ENCODE measurements around the gene CENPI.
"Not testable (repeated sequence)": the region's sequence is repeated elsewhere in the genome, so short reads cannot be mapped to it uniquely, and the experiment has no call there.

The CENPI gene, protein sequence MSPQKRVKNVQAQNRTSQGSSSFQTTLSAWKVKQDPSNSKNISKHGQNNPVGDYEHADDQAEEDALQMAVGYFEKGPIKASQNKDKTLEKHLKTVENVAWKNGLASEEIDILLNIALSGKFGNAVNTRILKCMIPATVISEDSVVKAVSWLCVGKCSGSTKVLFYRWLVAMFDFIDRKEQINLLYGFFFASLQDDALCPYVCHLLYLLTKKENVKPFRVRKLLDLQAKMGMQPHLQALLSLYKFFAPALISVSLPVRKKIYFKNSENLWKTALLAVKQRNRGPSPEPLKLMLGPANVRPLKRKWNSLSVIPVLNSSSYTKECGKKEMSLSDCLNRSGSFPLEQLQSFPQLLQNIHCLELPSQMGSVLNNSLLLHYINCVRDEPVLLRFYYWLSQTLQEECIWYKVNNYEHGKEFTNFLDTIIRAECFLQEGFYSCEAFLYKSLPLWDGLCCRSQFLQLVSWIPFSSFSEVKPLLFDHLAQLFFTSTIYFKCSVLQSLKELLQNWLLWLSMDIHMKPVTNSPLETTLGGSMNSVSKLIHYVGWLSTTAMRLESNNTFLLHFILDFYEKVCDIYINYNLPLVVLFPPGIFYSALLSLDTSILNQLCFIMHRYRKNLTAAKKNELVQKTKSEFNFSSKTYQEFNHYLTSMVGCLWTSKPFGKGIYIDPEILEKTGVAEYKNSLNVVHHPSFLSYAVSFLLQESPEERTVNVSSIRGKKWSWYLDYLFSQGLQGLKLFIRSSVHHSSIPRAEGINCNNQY

DNA sequence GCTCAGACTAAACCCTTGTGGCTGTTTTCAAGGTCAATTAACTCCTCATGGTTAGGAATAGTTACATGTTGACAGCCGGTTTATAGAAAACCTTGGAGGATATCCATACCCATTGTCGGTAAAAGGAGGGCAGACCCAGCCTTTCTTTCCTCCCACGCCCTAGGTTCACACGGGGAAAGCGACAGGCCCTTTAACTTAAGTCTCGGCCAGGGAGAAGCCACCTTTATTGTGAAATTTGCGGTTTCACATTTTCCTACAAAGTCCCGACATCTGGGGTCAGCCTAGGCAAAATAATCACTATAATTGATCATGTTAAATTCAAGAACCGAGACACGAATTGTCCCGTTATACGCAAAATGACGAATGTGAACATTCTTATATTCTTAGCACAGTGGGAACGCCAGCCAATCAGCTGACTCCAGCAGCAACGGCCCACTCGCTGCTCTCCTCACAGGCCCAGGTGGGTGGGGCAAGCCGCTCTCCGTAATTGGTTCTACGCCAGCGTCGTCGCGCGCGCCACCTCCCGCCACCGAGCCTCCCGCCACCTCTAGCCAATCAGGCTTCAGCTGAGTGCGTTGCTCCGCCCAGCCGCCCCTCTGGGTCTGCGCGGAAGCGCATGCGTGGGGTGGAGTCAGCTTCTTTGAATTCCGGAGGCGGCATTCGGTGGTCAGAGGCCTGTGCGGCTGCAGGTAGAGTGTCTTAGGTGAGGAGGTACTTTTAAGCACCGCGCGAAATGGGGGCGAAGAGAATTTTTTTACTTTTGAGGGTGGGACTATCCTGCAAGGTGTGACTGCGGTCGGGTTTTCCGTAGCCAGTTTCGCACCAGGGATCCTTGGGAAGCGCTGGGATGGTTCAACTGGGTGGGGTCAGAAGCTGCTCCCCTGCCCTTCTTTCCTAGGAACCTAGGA lies at the start of gene CENPI:
Gene CENPI (plus strand): TSS at position 659 of the 908 bp plus-strand sequence. CDS start 2,867 bp downstream, outside the sequence.
- peak; percentile 92 for DNase-seq (ENCODE audit: low spot score)

DNA sequence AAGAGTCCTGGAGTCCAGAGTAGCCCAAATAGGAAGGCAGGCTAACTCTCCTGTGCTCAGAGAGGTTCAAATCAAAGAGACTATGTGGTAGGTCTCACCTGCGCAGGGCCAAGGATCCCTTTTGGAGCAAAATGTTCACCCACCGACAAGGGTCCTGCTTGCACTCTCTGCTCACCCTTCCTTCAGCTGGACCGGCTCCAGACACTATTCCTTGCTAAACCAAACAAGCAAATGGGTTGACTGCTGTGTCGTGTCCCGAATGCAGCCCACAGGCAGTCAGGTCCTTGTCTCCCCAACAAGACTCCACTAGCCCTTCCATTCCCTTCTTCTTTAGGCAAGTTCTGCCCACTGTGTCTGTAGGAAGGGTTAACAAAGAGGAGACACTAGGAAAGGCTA lies 46.9 kb upstream of the CENPI start:
- DNase-seq (ENCODE audit: low spot score): no peak

DNA sequence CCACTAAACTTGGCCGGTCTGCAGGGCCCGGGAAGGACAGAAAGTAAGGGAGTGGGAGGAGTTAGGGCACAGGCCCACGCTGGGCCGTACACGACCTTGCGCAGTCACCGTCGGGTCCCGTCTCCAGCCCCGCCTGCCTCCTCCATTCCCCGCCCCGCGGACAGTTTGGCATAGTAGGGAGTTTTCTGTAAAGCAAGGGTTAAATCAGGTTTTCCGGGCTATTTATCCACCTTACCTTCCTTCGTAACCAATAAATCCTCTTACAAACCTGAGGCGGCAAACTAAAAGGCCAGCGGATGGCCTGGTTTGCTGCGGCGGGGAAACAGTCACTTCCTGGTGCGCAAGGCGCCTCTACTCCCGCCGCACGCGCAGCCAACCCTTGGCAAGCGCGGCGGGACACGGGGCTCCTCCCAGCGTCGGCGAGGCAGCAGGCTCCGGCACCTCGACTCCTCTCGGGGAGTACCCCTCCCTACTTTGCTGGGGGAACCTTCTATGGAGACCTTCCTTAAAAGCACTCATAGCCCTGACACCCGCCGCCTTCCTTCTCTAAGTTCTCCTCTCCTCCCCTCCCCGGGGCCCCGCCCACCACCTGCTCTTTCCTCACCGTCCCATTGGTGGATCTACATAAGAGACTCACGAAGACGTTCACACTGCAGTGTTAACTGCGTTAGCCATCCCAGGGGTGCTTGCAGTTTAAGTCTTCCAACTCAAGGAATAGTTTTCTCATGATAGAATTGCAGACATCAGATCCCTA lies 46.3 kb upstream of the CENPI start, which contains the start of gene TRMT2B:
Gene TRMT2B (minus strand): TSS at position 563 of the 754 bp plus-strand sequence. CDS start 9,822 bp downstream, outside the sequence.
- DNase-seq (ENCODE audit: low spot score): peak; percentile 70

DNA sequence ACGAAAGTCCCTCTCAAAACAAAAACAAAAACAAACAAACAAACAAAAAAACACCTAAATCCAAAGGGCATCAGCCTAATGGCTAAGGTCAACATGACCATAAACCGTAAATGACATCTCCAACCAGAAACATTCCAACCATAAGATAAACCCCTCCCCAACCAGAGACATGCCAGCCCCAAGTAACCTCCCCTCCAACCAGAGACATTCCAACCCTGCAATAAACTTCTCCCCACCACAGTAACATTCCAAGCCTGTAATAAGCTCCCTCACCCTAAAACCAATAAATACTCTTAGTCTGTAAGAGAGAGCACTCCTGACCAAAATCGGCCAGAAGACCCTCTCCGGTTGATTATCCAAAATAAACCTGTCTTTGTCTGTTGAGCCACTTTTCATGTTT lies 41.5 kb upstream of the CENPI start:
- DNase-seq (ENCODE audit: low spot score): not testable (repeated sequence)

DNA sequence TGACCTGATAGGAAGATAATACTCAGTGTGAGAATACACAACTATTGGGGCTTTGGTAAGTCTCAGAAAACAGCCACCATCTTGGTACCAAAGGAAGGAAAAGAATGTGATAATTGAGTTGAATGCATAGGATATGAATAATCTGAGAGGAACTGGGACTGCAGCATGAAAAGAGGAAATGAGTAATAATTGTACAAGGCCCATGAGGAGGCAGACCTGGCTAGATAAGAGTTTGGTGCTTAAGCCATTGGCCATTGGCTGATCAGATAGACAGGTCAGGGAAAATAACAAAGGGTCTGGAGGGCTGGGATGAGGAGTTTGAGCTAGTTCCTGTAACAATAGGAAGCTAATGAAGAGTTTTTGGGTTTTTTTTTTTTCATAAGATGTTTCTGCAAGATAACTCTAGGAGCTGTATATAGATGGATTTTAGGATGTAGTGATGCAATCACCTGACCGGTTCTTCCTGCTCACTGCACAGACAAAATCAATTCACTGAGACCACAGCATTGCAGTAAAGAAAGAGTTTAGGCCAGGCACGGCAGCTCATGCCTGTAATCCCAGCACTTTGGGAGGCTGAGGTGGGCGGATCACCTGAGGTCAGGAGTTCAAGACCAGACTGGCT lies 40.8 kb upstream of the CENPI start:
- DNase-seq (ENCODE audit: low spot score): no peak

DNA sequence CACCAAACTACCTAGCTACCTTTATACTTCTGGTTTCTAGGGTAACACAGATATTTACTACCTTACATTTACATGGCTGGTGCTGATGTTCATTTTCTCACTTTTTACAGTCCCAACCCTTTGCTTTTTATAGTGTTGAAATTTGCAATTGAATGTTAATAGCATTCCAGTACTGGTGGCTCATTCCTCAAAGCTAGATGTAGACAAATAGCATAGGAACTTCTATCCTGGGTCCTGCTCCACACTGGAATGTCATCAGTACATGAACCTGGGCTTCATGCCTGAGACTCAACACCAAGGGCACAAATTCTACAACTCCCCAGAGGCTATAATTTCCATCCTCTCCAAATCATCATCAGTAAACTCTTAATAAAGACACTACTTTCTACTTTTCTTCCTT lies 35.8 kb upstream of the CENPI start:
- DNase-seq (ENCODE audit: low spot score): no peak

DNA sequence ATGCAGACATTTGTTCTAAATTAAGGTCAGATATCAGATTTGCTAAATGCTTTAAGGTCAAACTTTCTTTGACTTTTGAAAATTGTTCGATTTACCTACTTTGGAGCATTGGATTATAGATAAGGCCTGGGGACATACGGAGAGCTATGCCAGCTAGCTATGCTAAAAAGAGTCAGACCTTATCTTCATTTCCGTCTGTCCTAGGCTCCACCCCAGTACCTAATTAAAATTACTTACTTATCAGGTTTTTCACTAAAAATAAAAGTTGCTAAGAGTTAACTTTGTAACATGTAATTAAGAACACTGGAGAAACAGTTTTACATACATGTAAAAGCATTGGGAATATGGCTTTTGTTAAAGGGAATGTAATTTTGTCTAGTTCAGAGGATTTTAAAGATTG lies 26.4 kb upstream of the CENPI start:
- peak; percentile 28 for DNase-seq (ENCODE audit: low spot score)

DNA sequence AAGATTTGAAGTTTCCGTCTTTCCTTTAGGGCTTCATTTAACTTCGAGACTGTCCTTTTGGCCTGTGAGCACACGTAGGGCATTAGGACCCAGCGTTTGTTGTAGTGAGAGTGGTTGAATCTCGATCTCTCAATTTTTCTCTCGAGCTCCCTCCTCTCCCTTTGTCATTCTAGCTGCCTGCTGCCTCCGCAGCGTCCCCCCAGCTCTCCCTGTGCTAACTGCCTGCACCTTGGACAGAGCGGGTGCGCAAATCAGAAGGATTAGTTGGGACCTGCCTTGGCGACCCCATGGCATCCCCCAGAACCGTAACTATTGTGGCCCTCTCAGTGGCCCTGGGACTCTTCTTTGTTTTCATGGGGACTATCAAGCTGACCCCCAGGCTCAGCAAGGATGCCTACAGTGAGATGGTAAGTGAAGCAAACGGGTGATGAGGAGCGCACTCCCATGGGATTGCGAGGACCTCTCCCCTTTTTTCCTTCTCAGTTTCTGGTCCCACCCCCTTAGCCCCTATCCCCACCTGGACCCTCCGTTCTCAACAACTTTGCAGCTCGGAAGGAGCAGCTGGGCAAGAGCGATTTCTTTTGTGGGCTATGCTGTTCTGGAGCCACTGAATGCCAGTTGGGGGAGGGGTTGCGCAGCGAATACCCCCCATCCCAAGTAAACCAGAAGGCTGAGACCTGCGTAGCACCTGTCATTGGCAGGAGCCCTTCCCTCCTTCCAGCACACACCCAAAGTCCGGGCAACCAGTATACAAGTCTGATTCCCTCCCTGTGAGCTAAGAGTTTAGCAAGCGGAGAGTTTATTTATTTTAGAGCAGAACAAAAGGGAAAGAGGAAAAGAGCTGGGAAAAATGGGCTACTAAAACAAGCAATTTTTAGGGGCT lies 19.0 kb upstream of the CENPI start, which contains the start of gene TMEM35A:
Gene TMEM35A (plus strand): TSS at position 164 of the 883 bp plus-strand sequence. CDS start 124 bp downstream, at position 288.
- no peak for DNase-seq (ENCODE audit: low spot score)

DNA sequence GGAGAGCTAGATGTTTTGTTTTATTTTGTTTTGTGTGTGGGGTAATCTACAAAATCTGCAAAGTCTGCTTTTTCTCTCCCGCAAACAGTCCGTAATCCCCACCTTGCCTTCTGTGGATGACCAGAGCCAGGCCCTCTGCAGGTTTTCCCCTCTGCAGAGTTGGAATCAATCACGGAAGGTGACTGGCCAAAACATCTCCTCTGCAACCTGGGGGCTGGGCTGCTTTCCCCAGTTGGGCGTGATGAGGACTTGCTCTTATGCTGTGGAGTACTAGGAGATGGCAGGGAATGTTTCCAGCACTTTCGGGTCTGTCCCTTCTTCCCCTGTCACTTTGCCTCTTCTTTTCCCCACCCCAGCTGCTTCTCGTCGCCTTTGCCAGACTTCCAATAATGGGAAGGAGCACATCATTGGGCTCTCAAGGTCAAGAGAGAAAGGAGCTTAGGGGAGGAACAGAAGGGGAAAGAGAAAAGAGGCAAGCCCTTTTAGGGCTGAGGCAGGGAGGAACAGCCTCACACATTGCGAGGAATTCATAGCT lies 18.2 kb upstream of the CENPI start:
- no peak for DNase-seq (ENCODE audit: low spot score)

DNA sequence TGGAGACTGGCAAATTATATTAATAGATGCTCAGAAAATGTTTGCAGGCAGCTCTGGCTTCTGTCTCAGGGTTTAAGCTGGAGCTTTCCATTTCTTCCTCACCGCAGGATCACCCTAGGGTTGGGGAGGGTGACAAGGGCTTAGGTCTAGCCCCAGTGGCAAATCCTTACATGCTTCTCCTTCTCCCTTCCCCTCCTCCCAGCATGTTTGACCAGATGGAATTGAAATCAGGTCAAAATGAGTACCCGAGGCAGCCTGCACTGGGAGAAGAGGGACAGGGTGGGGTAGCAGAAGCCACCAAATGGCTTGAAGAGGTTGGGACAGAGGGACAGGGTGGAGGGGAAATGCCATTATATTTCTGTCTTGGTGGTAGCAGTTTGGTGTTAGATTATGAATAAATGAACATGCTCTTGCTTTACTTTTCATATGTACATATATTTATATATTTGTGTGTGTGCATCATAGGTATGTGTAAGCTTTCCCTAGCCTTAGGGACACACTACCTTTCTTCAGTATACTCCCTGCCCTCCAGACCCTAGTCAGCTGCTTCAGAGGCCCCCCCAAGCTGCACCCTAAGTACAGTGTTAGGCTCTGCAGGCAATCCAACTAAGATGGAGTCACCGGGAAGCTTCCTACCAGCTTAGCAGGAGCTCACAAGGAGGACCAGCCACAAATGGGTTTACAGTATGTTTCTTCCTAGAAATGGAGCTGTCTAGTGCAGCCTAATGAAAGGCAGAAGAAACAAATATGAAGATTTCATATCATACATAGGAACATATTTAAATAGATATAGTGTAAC lies 17.5 kb upstream of the CENPI start:
- no peak for DNase-seq (ENCODE audit: low spot score)

DNA sequence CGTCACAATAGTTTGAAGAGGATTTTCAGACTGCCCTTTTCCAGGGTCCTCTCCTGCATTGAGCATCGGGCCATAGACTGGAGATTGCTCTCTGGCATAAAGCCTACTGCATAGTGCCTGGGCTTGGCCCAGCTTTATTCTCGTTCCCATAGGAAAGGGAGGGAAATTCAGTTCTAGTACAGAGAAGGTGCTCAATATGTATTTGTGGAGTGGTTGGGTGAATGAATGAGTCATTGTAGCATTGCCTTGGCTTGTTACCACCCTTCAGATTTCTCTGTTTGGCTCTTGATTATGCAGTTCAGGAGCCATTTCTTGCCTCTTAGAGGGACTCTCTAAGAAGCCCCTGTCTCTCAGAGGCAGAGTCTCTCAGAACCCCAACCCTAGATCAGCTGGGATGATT lies 16.8 kb upstream of the CENPI start:
- DNase-seq (ENCODE audit: low spot score): no peak

DNA sequence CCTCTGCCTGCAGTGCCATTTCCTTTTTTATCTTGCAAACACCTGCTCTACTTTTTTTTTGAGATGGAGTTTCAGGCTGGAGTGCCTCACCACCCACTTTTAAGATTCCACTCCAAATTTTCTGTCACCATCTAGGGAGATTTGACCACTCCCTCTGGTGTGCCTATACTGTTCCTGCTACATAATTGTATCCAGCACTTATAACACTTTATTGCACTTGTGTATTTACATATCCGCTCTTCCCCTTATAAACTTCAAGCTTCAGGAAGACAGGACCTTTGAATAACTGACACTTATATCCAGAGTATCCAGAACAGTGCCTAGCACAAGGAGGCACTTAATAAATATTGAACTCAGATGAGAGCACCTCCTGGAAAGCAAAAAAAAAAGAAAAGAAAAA lies 6.2 kb upstream of the CENPI start:
- DNase-seq (ENCODE audit: low spot score): no peak

DNA sequence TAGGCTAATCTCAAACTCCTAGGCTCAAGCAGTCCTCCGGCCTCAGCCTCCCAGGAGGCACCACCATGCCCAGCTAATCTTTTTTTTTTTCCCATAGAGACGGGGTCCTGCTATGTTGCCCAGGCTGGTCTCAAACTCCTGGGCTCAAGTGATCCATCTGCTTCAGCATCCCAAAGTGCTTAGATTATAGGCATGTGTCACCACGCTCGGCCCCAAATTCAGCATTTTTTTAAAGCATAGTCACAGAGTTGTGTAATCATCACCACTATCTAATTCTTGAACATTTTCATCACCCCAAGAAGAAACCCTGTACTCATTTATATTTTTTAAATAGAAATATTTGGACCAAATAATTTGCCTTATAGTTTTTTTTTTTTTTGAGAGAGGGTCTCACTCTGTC lies 10.3 kb downstream of the CENPI start:
- no peak for DNase-seq (ENCODE audit: low spot score)

DNA sequence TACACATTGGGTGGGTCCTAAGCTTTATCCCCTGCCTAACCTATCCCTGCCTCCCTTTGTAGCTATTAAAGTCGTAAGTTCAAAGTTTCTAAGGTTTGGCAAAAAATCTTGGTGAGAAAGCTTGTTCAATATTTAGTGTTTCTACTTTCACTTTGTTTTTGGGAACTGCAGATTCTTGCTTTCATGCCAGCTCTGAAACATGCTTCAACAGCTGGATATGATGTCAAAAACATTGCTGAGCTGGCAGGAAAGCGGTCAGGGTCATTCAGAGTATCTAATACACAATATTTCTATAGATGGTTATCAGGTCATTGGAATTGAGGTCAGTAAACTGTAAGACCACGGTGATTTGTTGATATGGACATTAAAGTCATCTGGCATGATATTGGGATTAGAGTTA lies 19.7 kb downstream of the CENPI start:
- DNase-seq (ENCODE audit: low spot score): no peak

DNA sequence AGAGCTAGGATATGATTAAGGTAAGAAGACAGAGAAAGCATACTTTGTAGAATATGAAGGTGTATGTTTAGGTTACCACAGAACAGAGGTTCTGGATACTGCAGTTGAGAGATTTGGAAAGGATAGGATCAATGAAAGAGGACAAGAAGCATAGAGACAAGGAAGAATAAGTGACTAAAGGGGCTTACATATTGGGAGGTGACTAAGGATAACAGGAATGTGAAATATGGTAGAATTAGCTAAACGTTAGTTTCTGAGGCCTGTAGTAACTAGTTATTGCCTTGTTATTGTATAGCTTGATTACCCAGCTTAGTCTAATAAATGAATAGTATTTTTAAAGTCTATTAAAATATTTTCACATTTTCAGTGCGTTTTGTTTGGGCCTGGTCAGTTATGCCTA lies 38.2 kb downstream of the CENPI start:
- DNase-seq (ENCODE audit: low spot score): no peak

Data from hematopoietic multipotent progenitor cell treated with erythropoietin and hydrocortisone succinate and interleukin-3 and kit ligand, for 15 days (in vitro differentiated cells).